Measurements from ENCODE around the gene TRMU. TPM values are rescaled to one million over a fixed set of nuclear protein-coding genes. Genes with fewer than 3 reads are reported as not detected.
"Not testable (repeated sequence)": the region's sequence is repeated elsewhere in the genome, so short reads cannot be mapped to it uniquely, and the experiment has no call there.

TRMU gene
- total and polyA plus RNA-seq, 4 donors = 22.5 to 64.4 (median 47.6) TPM

DNA sequence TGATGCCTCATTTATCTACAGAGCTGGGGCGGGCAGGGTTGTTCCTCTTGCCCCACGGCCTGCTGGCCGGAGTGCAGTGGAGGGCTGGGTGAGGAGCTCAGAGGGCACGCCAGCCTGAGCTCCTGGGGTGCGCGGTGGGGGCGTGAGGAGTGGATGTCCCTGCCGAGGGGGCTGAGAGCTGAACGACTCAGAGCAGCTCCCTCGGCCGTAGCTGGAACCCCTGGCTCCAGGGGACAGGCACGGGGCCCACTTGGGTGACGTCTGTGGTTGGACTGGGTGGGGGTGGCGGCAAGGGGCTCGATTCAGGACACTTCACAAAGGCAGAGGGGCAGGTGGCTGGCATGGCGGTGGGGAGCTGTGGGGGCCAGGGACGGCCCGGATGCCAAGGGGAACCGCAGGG lies 62.4 kb downstream of the TRMU start:
- H3K27me3 ChIP-seq (ENCODE audit: control insufficient read depth, insufficient read depth, low read length) = no peaks in the 10 kb centered on the region
- 90% methylated on average over 19 of the region's 19 CpGs for WGBS (ENCODE audit: insufficient coverage)

DNA sequence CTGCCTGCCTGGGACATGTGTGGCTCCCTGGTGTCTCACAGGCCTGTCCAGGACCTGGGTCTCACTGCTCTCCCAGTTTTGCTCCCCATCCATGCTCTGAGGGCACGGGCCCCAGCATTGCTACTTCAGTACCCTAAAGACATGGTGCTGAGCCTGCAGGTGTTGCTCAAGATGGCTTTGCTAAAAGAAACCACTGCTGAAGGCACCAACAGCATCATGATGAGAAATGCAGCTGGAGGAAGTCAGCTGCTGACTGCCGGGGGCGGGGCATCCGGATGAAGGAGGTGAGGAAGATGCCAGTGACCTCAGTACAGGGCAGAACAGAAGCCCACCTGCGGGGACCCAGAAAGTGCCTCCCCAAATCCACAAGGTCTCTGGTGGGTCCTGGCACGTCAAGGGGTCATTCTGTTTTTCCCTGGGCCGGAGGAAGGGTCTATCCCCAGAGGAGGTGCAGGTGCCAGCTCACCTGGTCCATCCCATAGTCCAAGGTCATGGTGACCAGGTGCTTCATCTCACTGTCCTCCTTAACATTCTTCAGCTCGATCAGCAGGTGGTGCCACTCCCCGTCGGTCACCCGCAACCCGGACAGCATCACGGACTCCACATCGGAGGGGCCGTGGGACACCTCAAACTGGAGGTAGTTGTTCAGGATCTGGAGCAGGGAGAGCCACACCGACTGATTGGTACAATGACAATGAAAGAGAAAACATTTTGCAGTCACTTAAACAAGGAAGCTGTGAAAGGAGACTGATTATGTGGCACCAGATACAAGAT lies 63.9 kb downstream of the TRMU start:
- no peaks in the 10 kb centered on the region for H3K4me1 ChIP-seq (ENCODE audit: control insufficient read depth, insufficient read depth, low read length)
- DNase-seq (ENCODE audit: low read depth in 4 of 6, low spot score in 6 of 6) = no peak

More for the DNA sequence above, 62.4 kb downstream of the TRMU start:
- H3K27ac ChIP-seq (ENCODE audit: low read depth, low read length) = no peak overlapping the region
- H3K4me3 ChIP-seq (ENCODE audit: low read depth, low read length) = no peak overlapping the region
- DNase-seq (ENCODE audit: low read depth in 4 of 6, low spot score in 6 of 6) = no peak
- peaks cover 46% of the 10 kb centered on the region for H3K36me3 ChIP-seq (ENCODE audit: control insufficient read depth, insufficient read depth, low read length)
- no peaks in the 10 kb centered on the region for H3K4me1 ChIP-seq (ENCODE audit: control insufficient read depth, insufficient read depth, low read length)
- H3K9me3 ChIP-seq (ENCODE audit: control insufficient read depth, insufficient read depth, low read length) = no peaks in the 10 kb centered on the region

DNA sequence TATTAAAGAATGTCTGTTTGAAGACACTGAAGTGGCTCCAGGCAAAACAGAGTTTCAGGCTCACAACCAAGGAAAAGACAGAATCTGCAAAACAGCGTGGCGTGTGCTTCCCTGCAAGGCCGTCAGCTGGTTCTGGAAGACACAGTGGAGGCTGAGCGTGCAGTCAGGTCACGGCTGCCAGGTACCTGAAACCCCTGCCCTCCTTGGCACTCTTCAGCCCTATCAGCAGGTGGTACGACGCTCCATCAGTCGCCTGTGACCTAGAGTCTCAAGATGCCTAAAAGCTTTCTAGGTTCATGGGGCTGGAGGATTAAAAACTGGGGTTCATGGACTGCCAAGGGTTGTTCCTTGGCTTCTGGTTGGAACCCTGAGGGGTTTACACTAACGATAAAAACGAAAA lies 65.9 kb downstream of the TRMU start:
- H3K9me3 ChIP-seq (ENCODE audit: control insufficient read depth, insufficient read depth, low read length) = no peaks in the 10 kb centered on the region
- H3K4me1 ChIP-seq (ENCODE audit: control insufficient read depth, insufficient read depth, low read length) = peaks cover 9% of the 10 kb centered on the region
- H3K4me3 ChIP-seq (ENCODE audit: low read depth, low read length) = no peak overlapping the region
- DNase-seq (ENCODE audit: low read depth in 4 of 6, low spot score in 6 of 6) = peak in 1 of 6 donors; percentile 15
- H3K27me3 ChIP-seq (ENCODE audit: control insufficient read depth, insufficient read depth, low read length) = no peaks in the 10 kb centered on the region
- H3K36me3 ChIP-seq (ENCODE audit: control insufficient read depth, insufficient read depth, low read length) = peaks cover 26% of the 10 kb centered on the region
- 97% methylated on average over 7 of the region's 10 CpGs for WGBS (ENCODE audit: insufficient coverage)
- no peak overlapping the region for H3K27ac ChIP-seq (ENCODE audit: low read depth, low read length)

More for the DNA sequence above, 63.9 kb downstream of the TRMU start:
- Histone ChIP-seq H3K27ac (ENCODE audit: low read depth, low read length) (no peak overlapping the region), H3K4me3 (ENCODE audit: low read depth, low read length) (no peak overlapping the region), H3K36me3 (ENCODE audit: control insufficient read depth, insufficient read depth, low read length) (peaks cover 37% of the 10 kb centered on the region), H3K27me3 (ENCODE audit: control insufficient read depth, insufficient read depth, low read length) (no peaks in the 10 kb centered on the region), H3K9me3 (ENCODE audit: control insufficient read depth, insufficient read depth, low read length) (no peaks in the 10 kb centered on the region)
- WGBS (ENCODE audit: insufficient coverage) = 97% methylated on average over 14 of the region's 16 CpGs

DNA sequence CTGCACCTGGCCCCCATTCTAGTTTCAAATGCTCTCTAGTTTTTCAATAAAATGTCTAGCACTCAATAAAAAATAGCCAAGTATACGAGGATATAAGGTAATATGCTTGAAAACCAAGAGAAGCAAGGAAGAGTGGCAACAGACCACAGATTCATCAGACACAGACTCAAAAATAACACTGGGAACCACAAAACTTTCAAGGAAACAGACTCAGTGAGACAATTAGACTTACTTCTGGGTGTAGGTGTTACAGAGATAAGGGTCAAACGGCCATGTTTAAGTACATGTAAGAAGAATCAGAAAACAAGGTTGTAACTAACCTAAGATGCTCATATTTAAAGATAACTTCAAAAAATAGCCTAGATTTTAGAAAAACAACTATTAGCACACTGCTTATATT lies 67.0 kb downstream of the TRMU start:
- H3K27ac ChIP-seq (ENCODE audit: low read depth, low read length) = no peak overlapping the region
- H3K36me3 ChIP-seq (ENCODE audit: control insufficient read depth, insufficient read depth, low read length) = peaks cover 19% of the 10 kb centered on the region
- no peak overlapping the region for H3K4me3 ChIP-seq (ENCODE audit: low read depth, low read length)
- no peaks in the 10 kb centered on the region for H3K9me3 ChIP-seq (ENCODE audit: control insufficient read depth, insufficient read depth, low read length)
- no peaks in the 10 kb centered on the region for H3K27me3 ChIP-seq (ENCODE audit: control insufficient read depth, insufficient read depth, low read length)
- peaks cover 13% of the 10 kb centered on the region for H3K4me1 ChIP-seq (ENCODE audit: control insufficient read depth, insufficient read depth, low read length)
- WGBS (ENCODE audit: insufficient coverage) = no CpG with 5 or more reads among the region's 2 CpGs
- DNase-seq (ENCODE audit: low read depth in 4 of 6, low spot score in 6 of 6) = no peak

DNA sequence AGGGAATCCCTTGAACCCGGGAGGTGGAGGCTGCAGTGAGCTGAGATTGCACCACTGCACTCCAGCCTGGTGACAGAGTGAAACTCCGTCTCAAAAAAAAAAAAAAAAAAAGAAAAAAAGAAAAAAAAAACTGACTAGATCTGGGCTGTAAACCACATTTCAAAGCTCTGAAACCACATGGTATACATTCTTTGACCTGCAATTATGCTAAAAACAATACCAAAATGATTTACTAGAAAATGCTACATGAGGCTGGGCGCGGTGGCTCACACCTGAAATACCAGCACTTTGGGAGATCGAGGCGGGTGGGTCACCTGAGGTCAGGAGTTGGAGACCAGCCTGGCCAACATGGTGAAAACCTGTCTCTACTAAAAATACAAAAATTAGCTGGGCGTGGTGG lies 68.4 kb downstream of the TRMU start:
- Histone ChIP-seq H3K4me1 (ENCODE audit: control insufficient read depth, insufficient read depth, low read length) (peaks cover 13% of the 10 kb centered on the region), H3K36me3 (ENCODE audit: control insufficient read depth, insufficient read depth, low read length) (peaks cover 10% of the 10 kb centered on the region)
- DNase-seq (ENCODE audit: low read depth in 4 of 6, low spot score in 6 of 6); H3K9me3 ChIP-seq (ENCODE audit: control insufficient read depth, insufficient read depth, low read length); H3K4me3 ChIP-seq (ENCODE audit: low read depth, low read length); H3K27me3 ChIP-seq (ENCODE audit: control insufficient read depth, insufficient read depth, low read length); H3K27ac ChIP-seq (ENCODE audit: low read depth, low read length): not testable (repeated sequence)
- WGBS (ENCODE audit: insufficient coverage) = 96% methylated on average over 4 of the region's 7 CpGs

DNA sequence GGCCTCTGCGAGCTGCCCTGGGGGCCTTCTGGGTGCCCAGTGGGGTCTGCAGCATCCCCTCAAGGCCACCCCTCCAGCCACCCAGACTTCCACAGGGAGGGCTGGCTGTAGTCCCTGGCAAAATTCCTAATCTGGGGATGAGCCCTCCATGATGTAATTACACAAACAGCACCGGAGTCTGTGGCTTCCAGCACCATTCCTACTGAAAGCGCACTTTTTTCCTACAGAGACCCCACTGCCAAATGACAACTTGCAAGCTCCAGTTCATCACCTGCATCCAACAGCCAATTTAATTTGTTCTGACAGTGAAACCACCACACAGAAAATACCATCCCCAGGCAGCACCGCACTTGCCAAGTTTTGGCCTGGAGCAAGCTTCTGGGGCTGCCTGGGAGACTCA lies 70.4 kb downstream of the TRMU start:
- WGBS (ENCODE audit: insufficient coverage) = 61% methylated on average over 4 of the region's 4 CpGs
- DNase-seq (ENCODE audit: low read depth in 4 of 6, low spot score in 6 of 6) = peak in 2 of 6 donors; percentile 45 to 63
- no peaks in the 10 kb centered on the region for H3K27me3 ChIP-seq (ENCODE audit: control insufficient read depth, insufficient read depth, low read length)
- no peaks in the 10 kb centered on the region for H3K9me3 ChIP-seq (ENCODE audit: control insufficient read depth, insufficient read depth, low read length)
- peaks cover 13% of the 10 kb centered on the region for H3K4me1 ChIP-seq (ENCODE audit: control insufficient read depth, insufficient read depth, low read length)
- peaks cover 25% of the 10 kb centered on the region for H3K36me3 ChIP-seq (ENCODE audit: control insufficient read depth, insufficient read depth, low read length)
- H3K4me3 ChIP-seq (ENCODE audit: low read depth, low read length) = no peak overlapping the region
- no peak overlapping the region for H3K27ac ChIP-seq (ENCODE audit: low read depth, low read length)

DNA sequence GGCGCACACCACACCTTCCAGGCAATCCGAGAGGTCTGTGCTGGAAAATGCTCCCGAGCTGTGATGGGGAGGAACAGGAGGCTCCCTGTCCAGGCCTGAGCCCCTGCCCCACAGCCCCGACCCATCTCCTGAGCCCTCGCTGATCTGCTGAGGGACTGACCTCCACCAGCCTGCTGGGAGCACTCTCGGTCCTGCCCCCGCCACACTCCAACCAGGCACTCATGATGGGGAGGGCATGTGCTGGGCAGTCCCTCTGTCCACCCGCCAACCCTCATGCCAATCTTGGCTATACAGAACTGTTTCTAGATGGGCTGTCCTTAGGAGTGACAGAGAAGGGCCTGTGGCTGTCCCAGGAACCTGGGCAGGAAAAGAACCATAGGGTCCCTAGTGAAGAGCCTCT lies 70.8 kb downstream of the TRMU start:
- 85% methylated on average over 6 of the region's 8 CpGs for WGBS (ENCODE audit: insufficient coverage)
- DNase-seq (ENCODE audit: low read depth in 4 of 6, low spot score in 6 of 6) = no peak
- Histone ChIP-seq H3K4me3 (ENCODE audit: low read depth, low read length) (no peak overlapping the region), H3K27me3 (ENCODE audit: control insufficient read depth, insufficient read depth, low read length) (no peaks in the 10 kb centered on the region), H3K27ac (ENCODE audit: low read depth, low read length) (no peak overlapping the region), H3K4me1 (ENCODE audit: control insufficient read depth, insufficient read depth, low read length) (peaks cover 13% of the 10 kb centered on the region), H3K36me3 (ENCODE audit: control insufficient read depth, insufficient read depth, low read length) (peaks cover 29% of the 10 kb centered on the region), H3K9me3 (ENCODE audit: control insufficient read depth, insufficient read depth, low read length) (no peaks in the 10 kb centered on the region)

DNA sequence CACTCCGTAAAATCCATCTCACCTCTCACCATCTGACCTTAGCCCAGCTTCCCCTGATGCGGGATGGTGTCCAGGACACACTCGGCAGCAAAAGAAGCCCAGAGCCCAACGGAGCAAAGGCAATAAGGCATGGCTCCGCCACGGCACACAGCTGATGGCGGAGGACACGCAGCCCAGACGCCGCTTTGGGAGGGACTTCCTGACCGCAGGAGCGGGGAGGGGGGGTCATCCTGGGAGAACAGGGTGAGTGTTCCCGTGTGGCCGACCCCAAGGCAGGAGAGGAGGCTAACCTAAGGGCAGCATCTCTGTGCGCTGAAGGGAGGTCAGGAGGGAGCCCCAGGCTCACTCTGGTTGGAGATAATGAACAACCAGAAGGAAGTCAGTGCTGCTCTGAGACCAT lies 71.3 kb downstream of the TRMU start:
- H3K36me3 ChIP-seq (ENCODE audit: control insufficient read depth, insufficient read depth, low read length) = peaks cover 30% of the 10 kb centered on the region
- no peak for DNase-seq (ENCODE audit: low read depth in 4 of 6, low spot score in 6 of 6)
- peaks cover 13% of the 10 kb centered on the region for H3K4me1 ChIP-seq (ENCODE audit: control insufficient read depth, insufficient read depth, low read length)
- H3K27ac ChIP-seq (ENCODE audit: low read depth, low read length) = no peak overlapping the region
- no peak overlapping the region for H3K4me3 ChIP-seq (ENCODE audit: low read depth, low read length)
- 84% methylated on average over 15 of the region's 15 CpGs for WGBS (ENCODE audit: insufficient coverage)
- H3K27me3 ChIP-seq (ENCODE audit: control insufficient read depth, insufficient read depth, low read length) = no peaks in the 10 kb centered on the region
- no peaks in the 10 kb centered on the region for H3K9me3 ChIP-seq (ENCODE audit: control insufficient read depth, insufficient read depth, low read length)
